ENCODE measurements around the gene DGKI.
A peak's percentile ranks its signal among the peaks of the same experiment; 100 is the strongest.

The DGKI gene

GRCh38 chr7:137682596-137682995, 164.2 kb downstream of the DGKI start:
- DNase-seq = no peak

- no peak for DNase-seq
These were observed 164.9 kb downstream of the DGKI start for GRCh38 chr7:137681657-137682562.

GRCh38 chr7:137674551-137675409, 172.0 kb downstream of the DGKI start:
- DNase-seq = no peak

- DNase-seq = no peak
These were observed 172.7 kb downstream of the DGKI start for GRCh38 chr7:137674048-137674447.

- no peak for DNase-seq
These were observed 174.9 kb downstream of the DGKI start for GRCh38 chr7:137671920-137672319.

GRCh38 chr7:137670222-137671064, 176.3 kb downstream of the DGKI start:
- no peak for DNase-seq

GRCh38 chr7:137669706-137670105, 177.1 kb downstream of the DGKI start:
- no peak for DNase-seq

GRCh38 chr7:137668404-137668803, 178.4 kb downstream of the DGKI start:
- no peak for DNase-seq

- no peak for DNase-seq
These were observed 179.0 kb downstream of the DGKI start for GRCh38 chr7:137667633-137668387.

GRCh38 chr7:137664846-137665245, 181.9 kb downstream of the DGKI start:
- DNase-seq = no peak

- no peak for DNase-seq
These were observed 185.1 kb downstream of the DGKI start for GRCh38 chr7:137661634-137662033.

GRCh38 chr7:137658190-137658900, 188.4 kb downstream of the DGKI start:
- DNase-seq = no peak

- DNase-seq = no peak
These were observed 189.1 kb downstream of the DGKI start for GRCh38 chr7:137657476-137658189.

- no peak for DNase-seq
These were observed 189.9 kb downstream of the DGKI start for GRCh38 chr7:137656850-137657232.

GRCh38 chr7:137656227-137656849, 190.4 kb downstream of the DGKI start:
- DNase-seq = peak; percentile 72 to 79

- no peak for DNase-seq
These were observed 191.0 kb downstream of the DGKI start for GRCh38 chr7:137655804-137656203.

- no peak for DNase-seq
These were observed 194.1 kb downstream of the DGKI start for GRCh38 chr7:137652721-137653120.

- no peak for DNase-seq
These were observed 198.7 kb downstream of the DGKI start for GRCh38 chr7:137647905-137648565.

GRCh38 chr7:137642472-137642871, 204.3 kb downstream of the DGKI start:
- DNase-seq = no peak

GRCh38 chr7:137642031-137642430, 204.7 kb downstream of the DGKI start:
- no peak for DNase-seq
